Nucleus accumbens (tissue), 56 donors: ENCODE data around the gene CHEK1.
"Not testable (repeated sequence)": the region's sequence is repeated elsewhere in the genome, so short reads cannot be mapped to it uniquely, and the experiment has no call there.

ENCODE experiments used
- DNase-seq, 56 donors: peaks; one replicate each; lab custom pipeline; 2025; lab: John Stamatoyannopoulos, UW

Gene CHEK1

GRCh38 chr11:125624756-125625213, at the start of gene CHEK1:
TSS of gene CHEK1 (plus strand) at chr11:125625163. CDS start at chr11:125626769, 1,606 bp downstream.
- DNase-seq: peak in 1 of 56 donors; percentile 0

GRCh38 chr11:125577181-125577580, 47.8 kb upstream of the CHEK1 start:
- DNase-seq: not testable (repeated sequence)

GRCh38 chr11:125578783-125579182, 46.2 kb upstream of the CHEK1 start:
- DNase-seq: no peak

- no peak for DNase-seq
Measured at GRCh38 chr11:125579811-125580210, 45.2 kb upstream of the CHEK1 start.

- peak in 25 of 56 donors; percentile 3 to 62 (median 27) for DNase-seq
Measured at GRCh38 chr11:125583496-125583895, 41.5 kb upstream of the CHEK1 start.

GRCh38 chr11:125585487-125585886, 39.5 kb upstream of the CHEK1 start:
- DNase-seq: no peak

GRCh38 chr11:125586623-125587022, 38.3 kb upstream of the CHEK1 start:
- no peak for DNase-seq

GRCh38 chr11:125587480-125587879, 37.5 kb upstream of the CHEK1 start:
- no peak for DNase-seq

- no peak for DNase-seq
Measured at GRCh38 chr11:125588505-125588904, 36.5 kb upstream of the CHEK1 start.

- DNase-seq: peak in 30 of 56 donors; percentile 5 to 80 (median 54)
Measured at GRCh38 chr11:125591649-125592304, 33.2 kb upstream of the CHEK1 start.

GRCh38 chr11:125592305-125593113, 32.5 kb upstream of the CHEK1 start, which contains the start of gene STT3A:
TSS of gene STT3A (plus strand) at chr11:125592852. CDS start at chr11:125595916, 3,064 bp downstream.
- DNase-seq: peak; percentile 91 to 100 (median 99)

- peak in 5 of 56 donors; percentile 13 to 55 (median 17) for DNase-seq
Measured at GRCh38 chr11:125593114-125593820, 31.7 kb upstream of the CHEK1 start.

GRCh38 chr11:125594958-125595357, 30.0 kb upstream of the CHEK1 start:
- no peak for DNase-seq

- DNase-seq: no peak
Measured at GRCh38 chr11:125600663-125601062, 24.3 kb upstream of the CHEK1 start.

- no peak for DNase-seq
Measured at GRCh38 chr11:125603207-125603606, 21.8 kb upstream of the CHEK1 start.

GRCh38 chr11:125605417-125605816, 19.5 kb upstream of the CHEK1 start:
- no peak for DNase-seq

- DNase-seq: no peak
Measured at GRCh38 chr11:125609545-125609944, 15.4 kb upstream of the CHEK1 start.

GRCh38 chr11:125618383-125618782, 6.6 kb upstream of the CHEK1 start:
- no peak for DNase-seq

- DNase-seq: no peak
Measured at GRCh38 chr11:125621995-125622394, 3.0 kb upstream of the CHEK1 start.

- DNase-seq: no peak
Measured at GRCh38 chr11:125623064-125623463, 1.9 kb upstream of the CHEK1 start.

GRCh38 chr11:125625225-125625629, 264 bp downstream of the CHEK1 start:
- DNase-seq: peak in 10 of 56 donors; percentile 35 to 78 (median 59)
